Pancreas (tissue), 10 donors: ENCODE measurements around the gene TMCC1. TPM values are rescaled to one million over a fixed set of nuclear protein-coding genes. Genes with fewer than 3 reads are reported as not detected.

Experiments used
- ATAC-seq, 4 donors: fragments of 200-7000 bp; cut with Tn5 transposase; one replicate each; pipeline versions ENCODE4 v1.8.0 to v1.9.1; 2020; ENCODE audit warnings: mild to moderate bottlenecking in 4 of 4, moderate library complexity in 4 of 4
- DNase-seq, 6 donors: peaks; one replicate each; pipeline ENCODE4 v3.0.0-alpha.2; 2020
- FAIRE-seq: peaks from 2 replicates; lab custom pipeline; 2012; peaks lifted over from hg19 to GRCh38; lab: Jason Lieb, UNC
- H3K27ac ChIP-seq, 4 donors: fragments of 200-600 bp; sonication (generic); 1 replicate in 3 of 4; 2 replicates in 1 of 4; pipeline versions ENCODE4 v1.5.0 to v1.8.0; 2020
- H3K27me3 ChIP-seq, 4 donors: fragments of 200-600 bp; one replicate each; pipeline ENCODE4 v1.8.0; 2021
- H3K36me3 ChIP-seq, 3 donors: fragments of 200-600 bp; sonication (generic) in 1 of 3; one replicate each; pipeline versions ENCODE4 v1.5.0 to v1.8.0; 2020 to 2021
- H3K4me1 ChIP-seq, 3 donors: fragments of 200-600 bp; one replicate each; pipeline ENCODE4 v1.8.0; 2021
- H3K4me3 ChIP-seq, 4 donors: fragments of 200-600 bp; sonication (generic) in 2 of 4; one replicate each; pipeline versions ENCODE4 v1.5.0 to v1.8.0; 2020 to 2021
- H3K9me3 ChIP-seq, 4 donors: fragments of 200-600 bp; one replicate each; pipeline ENCODE4 v1.8.0; 2021
- CTCF ChIP-seq, 4 donors: fragments of 200-600 bp; sonication (generic) in 3 of 4; IDR thresholded peaks; one replicate each; pipeline versions ENCODE4 v1.5.0 to v1.8.0; 2021; ENCODE audit warnings: antibody characterized with exemption in 4 of 4
- WGBS, 2 donors: extraction: QIAGEN DNeasy Blood & Tissue Kit; methylation state at CpG; one replicate each; pipeline ENCODE4 v1.1.7; 2013; 5-methylcytosine and 5-hydroxymethylcytosine counted together
- intact Hi-C, 3 donors: fragments of 100-400 bp; cut with DNase I; formaldehyde crosslinking; loops; one replicate each; pipeline versions ENCODE4 v1.11.1 to v1.14.2; 2022
- polyA plus RNA-seq, 2 donors: library from polyadenylated mRNA; stranded (reverse); fragments of 200-250 nt; gene quantifications; one replicate each; pipeline ENCODE4 v1.2.3, GENCODE V29; 2013
- total RNA-seq, 6 donors: library from RNA; stranded (reverse); fragmentation: NEBNext Ultra II Directional in 4 of 6; extraction: Animal tissue kit (Norgen Biotek cat#: 25700) in 4 of 6; gene quantifications; one replicate each; pipeline versions ENCODE4 v1.2.1 to v1.2.4, GENCODE V29; 2021 to 2023
- donor health status: healthy with polysubstance abuse.
- donor health status: DM: no; HTN: no; CAD: no; lungs with moderate emphysema.
- donor health status: DM: no; HTN: no; CAD: no.
- donor health status: control.
- donor health status: control.
- donor health status: Bipolar disorder and iron deficiency.
- donor health status: DM: yes; HTN: yes; CAD: no.
- donor health status: DM: no; HTN: no; CAD: no.
- donor health status: DM: no; HTN: no; CAD: no.
- donor health status: DM: yes; HTN: yes; CAD: no.

TMCC1 gene
- total and polyA plus RNA-seq, 8 donors, result 5.6 to 27.5 (median 16.9) TPM

- 83 to 87% methylated on average over 3 of the region's 3 CpGs for whole genome bisulfite sequencing, 2 donors
- no peak for ATAC-seq
- H3K27ac ChIP-seq, result no peak overlapping the region
- H3K27me3 ChIP-seq, result no peaks in the 10 kb centered on the region
- H3K4me3 ChIP-seq, result no peak overlapping the region
- H3K9me3 ChIP-seq, result no peaks in the 10 kb centered on the region
- intact Hi-C loops, result loop anchor here (10.0 kb wide), 2 partner anchors 299 to 309 kb away; no protein-coding TSS in a partner anchor
- no peak for FAIRE-seq
- H3K36me3 ChIP-seq, result no peaks in the 10 kb centered on the region
- no peaks in the 10 kb centered on the region for H3K4me1 ChIP-seq
- TF ChIP-seq CTCF (IDR thresholded peaks at IDR 0.05), result no peak
- no peak for DNase-seq
Measured at GRCh38 chr3:129636082-129636481, 257.4 kb downstream of the TMCC1 start.

- DNase-seq (no peak), FAIRE-seq (no peak), ATAC-seq (no peak)
- Histone ChIP-seq H3K27me3 (no peaks in the 10 kb centered on the region), H3K9me3 (no peaks in the 10 kb centered on the region), H3K4me1 (no peaks in the 10 kb centered on the region), H3K36me3 (no peaks in the 10 kb centered on the region), H3K4me3 (no peak overlapping the region), H3K27ac (no peak overlapping the region)
- no peak for TF ChIP-seq CTCF (IDR thresholded peaks at IDR 0.05)
- 84 to 89% methylated on average over 4 of the region's 4 CpGs for WGBS, 2 donors
- intact Hi-C loops, result loop anchor here (10.0 kb wide), 2 partner anchors 299 to 309 kb away; no protein-coding TSS in a partner anchor
Measured at GRCh38 chr3:129635656-129636055, 257.9 kb downstream of the TMCC1 start.

GRCh38 chr3:129633751-129634481 lies 259.6 kb downstream of the TMCC1 start:
- intact Hi-C loops, result loop anchor here (5.0 to 10.0 kb wide), 3 partner anchors 193 to 311 kb away; no protein-coding TSS in a partner anchor
- ATAC-seq (no peak), DNase-seq (no peak), FAIRE-seq (no peak)
- no peak overlapping the region for H3K27ac ChIP-seq
- H3K27me3 ChIP-seq, result no peaks in the 10 kb centered on the region
- H3K36me3 ChIP-seq, result no peaks in the 10 kb centered on the region
- TF ChIP-seq CTCF (IDR thresholded peaks at IDR 0.05), result no peak
- 78 to 79% methylated on average over 7 to 10 of the region's 10 CpGs for WGBS, 2 donors
- H3K9me3 ChIP-seq, result no peaks in the 10 kb centered on the region
- H3K4me3 ChIP-seq, result no peak overlapping the region
- no peaks in the 10 kb centered on the region for H3K4me1 ChIP-seq

GRCh38 chr3:129632977-129633376 lies 260.5 kb downstream of the TMCC1 start:
- no peaks in the 10 kb centered on the region for H3K9me3 ChIP-seq
- H3K4me3 ChIP-seq, result no peak overlapping the region
- peaks cover 0 to 4% (median 0%) of the 10 kb centered on the region in 3 donors for H3K4me1 ChIP-seq
- no peaks in the 10 kb centered on the region for H3K27me3 ChIP-seq
- TF ChIP-seq CTCF (IDR thresholded peaks at IDR 0.05), result no peak
- no peak overlapping the region for H3K27ac ChIP-seq
- no peaks in the 10 kb centered on the region for H3K36me3 ChIP-seq
- DNase-seq (peak in 1 of 6 donors; percentile 54), ATAC-seq (no peak), FAIRE-seq (no peak)
- 78 to 82% methylated on average over 9 to 10 of the region's 10 CpGs for WGBS, 2 donors
- intact Hi-C loops, result loop anchor here (5.0 to 10.0 kb wide), 3 partner anchors 194 to 312 kb away; no protein-coding TSS in a partner anchor

- H3K27me3 ChIP-seq, result no peaks in the 10 kb centered on the region
- H3K9me3 ChIP-seq, result no peaks in the 10 kb centered on the region
- H3K4me1 ChIP-seq, result peaks cover 0 to 5% (median 0%) of the 10 kb centered on the region in 3 donors
- ATAC-seq (no peak), DNase-seq (no peak), FAIRE-seq (no peak)
- H3K27ac ChIP-seq, result no peak overlapping the region
- WGBS, 2 donors, result 80 to 84% methylated on average over 11 of the region's 11 CpGs
- TF ChIP-seq CTCF (IDR thresholded peaks at IDR 0.05), result no peak
- intact Hi-C loops, result loop anchor here (5.0 to 10.0 kb wide), 3 partner anchors 195 to 312 kb away; no protein-coding TSS in a partner anchor
- no peak overlapping the region for H3K4me3 ChIP-seq
- no peaks in the 10 kb centered on the region for H3K36me3 ChIP-seq
Measured at GRCh38 chr3:129632556-129632955, 261.0 kb downstream of the TMCC1 start.
